Measurements from ENCODE around the gene PDLIM5. TPM values are rescaled to one million over a fixed set of nuclear protein-coding genes. Genes with fewer than 3 reads are reported as not detected.
A peak's percentile ranks its signal among the peaks of the same experiment; 100 is the strongest.

PDLIM5 gene
- total RNA-seq, 2 donors from 2014 or later, result 598 to 841 TPM

DNA sequence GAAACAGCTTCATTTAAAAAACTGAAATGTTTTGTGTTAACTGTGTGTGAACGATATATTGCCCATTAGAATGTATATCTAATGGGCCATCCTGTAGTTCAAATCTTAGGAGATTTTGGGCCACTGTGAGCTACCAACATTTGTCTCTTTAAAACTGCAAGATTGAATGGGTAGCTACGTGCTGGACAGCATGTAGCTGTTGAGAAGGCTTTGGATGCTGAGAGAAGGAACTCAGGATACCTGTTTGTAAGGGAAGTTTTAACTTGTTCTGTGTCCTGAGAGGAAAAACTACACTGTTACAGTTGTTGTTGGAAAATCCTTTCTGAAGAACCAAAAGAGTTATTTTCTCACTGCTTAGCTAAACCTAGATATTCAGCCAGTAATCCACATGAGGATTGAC lies 45.9 kb downstream of the PDLIM5 start:
- no peak for DNase-seq (ENCODE audit: low spot score)
- no peaks in the 10 kb centered on the region for H3K27me3 ChIP-seq
- no peak overlapping the region for H3K27ac ChIP-seq
- TF ChIP-seq, protein P1, sequence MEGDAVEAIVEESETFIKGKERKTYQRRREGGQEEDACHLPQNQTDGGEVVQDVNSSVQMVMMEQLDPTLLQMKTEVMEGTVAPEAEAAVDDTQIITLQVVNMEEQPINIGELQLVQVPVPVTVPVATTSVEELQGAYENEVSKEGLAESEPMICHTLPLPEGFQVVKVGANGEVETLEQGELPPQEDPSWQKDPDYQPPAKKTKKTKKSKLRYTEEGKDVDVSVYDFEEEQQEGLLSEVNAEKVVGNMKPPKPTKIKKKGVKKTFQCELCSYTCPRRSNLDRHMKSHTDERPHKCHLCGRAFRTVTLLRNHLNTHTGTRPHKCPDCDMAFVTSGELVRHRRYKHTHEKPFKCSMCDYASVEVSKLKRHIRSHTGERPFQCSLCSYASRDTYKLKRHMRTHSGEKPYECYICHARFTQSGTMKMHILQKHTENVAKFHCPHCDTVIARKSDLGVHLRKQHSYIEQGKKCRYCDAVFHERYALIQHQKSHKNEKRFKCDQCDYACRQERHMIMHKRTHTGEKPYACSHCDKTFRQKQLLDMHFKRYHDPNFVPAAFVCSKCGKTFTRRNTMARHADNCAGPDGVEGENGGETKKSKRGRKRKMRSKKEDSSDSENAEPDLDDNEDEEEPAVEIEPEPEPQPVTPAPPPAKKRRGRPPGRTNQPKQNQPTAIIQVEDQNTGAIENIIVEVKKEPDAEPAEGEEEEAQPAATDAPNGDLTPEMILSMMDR (IDR thresholded peaks at IDR 0.05), result no peak
- peaks cover 14% of the 10 kb centered on the region for H3K36me3 ChIP-seq
- no peaks in the 10 kb centered on the region for H3K9me3 ChIP-seq
- H3K4me3 ChIP-seq, result no peak overlapping the region
- H3K4me1 ChIP-seq, result peaks cover 0 to 57% of the 10 kb centered on the region in 2 donors

GRCh38 chr4:94498502-94498901 lies 46.8 kb downstream of the PDLIM5 start:
- no peaks in the 10 kb centered on the region for H3K27me3 ChIP-seq
- H3K9me3 ChIP-seq, result no peaks in the 10 kb centered on the region
- DNase-seq (ENCODE audit: low spot score), result no peak
- H3K4me1 ChIP-seq, result peaks cover 0 to 64% of the 10 kb centered on the region in 2 donors
- TF ChIP-seq, protein P1 (IDR thresholded peaks at IDR 0.05), result no peak
- H3K36me3 ChIP-seq, result peaks cover 14% of the 10 kb centered on the region
- H3K4me3 ChIP-seq, result no peak overlapping the region
- H3K27ac ChIP-seq, result no peak overlapping the region

DNA sequence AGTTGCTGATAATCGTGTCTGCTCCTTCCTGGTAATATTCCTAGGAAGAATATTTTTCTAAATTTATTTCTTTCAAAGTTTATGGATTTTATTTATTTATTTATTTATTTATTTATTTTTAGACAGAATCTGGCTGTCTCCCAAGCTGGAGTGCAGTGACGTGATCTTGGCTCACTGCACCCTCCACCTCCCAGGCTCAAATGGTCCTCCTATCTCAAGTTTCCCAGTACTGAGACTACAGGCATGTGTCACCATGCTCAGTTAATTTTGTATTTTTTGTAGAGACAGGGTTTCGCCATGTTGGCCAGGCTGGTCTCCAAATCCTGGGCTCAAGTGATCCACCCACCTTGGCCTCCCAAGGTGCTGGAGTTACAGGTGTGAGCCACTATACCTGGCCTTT lies 48.9 kb downstream of the PDLIM5 start:
- DNase-seq (ENCODE audit: low spot score), result no peak
- H3K36me3 ChIP-seq, result peaks cover 4% of the 10 kb centered on the region
- H3K27me3 ChIP-seq, result no peaks in the 10 kb centered on the region
- H3K27ac ChIP-seq, result peak overlapping the region; percentile 59 to 71
- no peaks in the 10 kb centered on the region for H3K9me3 ChIP-seq
- TF ChIP-seq, protein P1 (IDR thresholded peaks at IDR 0.05), result no peak
- H3K4me1 ChIP-seq, result peaks cover 0 to 76% of the 10 kb centered on the region in 2 donors
- no peak overlapping the region for H3K4me3 ChIP-seq

GRCh38 chr4:94504545-94504944 lies 52.8 kb downstream of the PDLIM5 start:
- H3K27ac ChIP-seq, result no peak overlapping the region
- DNase-seq (ENCODE audit: low spot score), result no peak
- H3K4me3 ChIP-seq, result no peak overlapping the region
- H3K36me3 ChIP-seq, result peaks cover under 1% of the 10 kb centered on the region
- peaks cover 0 to 83% of the 10 kb centered on the region in 2 donors for H3K4me1 ChIP-seq
- TF ChIP-seq, protein P1 (IDR thresholded peaks at IDR 0.05), result no peak
- no peaks in the 10 kb centered on the region for H3K9me3 ChIP-seq
- no peaks in the 10 kb centered on the region for H3K27me3 ChIP-seq

GRCh38 chr4:94506822-94507221 lies 55.1 kb downstream of the PDLIM5 start:
- DNase-seq (ENCODE audit: low spot score), result no peak
- TF ChIP-seq, protein P1 (IDR thresholded peaks at IDR 0.05), result no peak
- Histone ChIP-seq H3K4me1 (peaks cover 0 to 83% of the 10 kb centered on the region in 2 donors), H3K27ac (peak overlapping the region; percentile 56 to 57), H3K27me3 (no peaks in the 10 kb centered on the region), H3K4me3 (no peak overlapping the region), H3K9me3 (no peaks in the 10 kb centered on the region), H3K36me3 (peaks cover 10% of the 10 kb centered on the region)

GRCh38 chr4:94507281-94507680 lies 55.5 kb downstream of the PDLIM5 start:
- peak overlapping the region; percentile 56 to 57 for H3K27ac ChIP-seq
- H3K4me1 ChIP-seq, result peaks cover 0 to 79% of the 10 kb centered on the region in 2 donors

More at GRCh38 chr4:94507281-94507680, 55.5 kb downstream of the PDLIM5 start:
- no peak overlapping the region for H3K4me3 ChIP-seq
- no peaks in the 10 kb centered on the region for H3K27me3 ChIP-seq
- no peak for DNase-seq (ENCODE audit: low spot score)
- H3K9me3 ChIP-seq, result no peaks in the 10 kb centered on the region
- peaks cover 10% of the 10 kb centered on the region for H3K36me3 ChIP-seq
- TF ChIP-seq, protein P1 (IDR thresholded peaks at IDR 0.05), result no peak

Data from right atrium auricular region (tissue), 2 donors.